H9 (cell line): Measurements from ENCODE around the gene KSR1. TPM values are rescaled to one million over a fixed set of nuclear protein-coding genes. Genes with fewer than 3 reads are reported as not detected.

ENCODE experiments used
- DNase-seq: peaks from one replicate; pipeline ENCODE4 v3.0.0-alpha.2; 2017
- H2AFZ ChIP-seq: one replicate; pipeline ENCODE4 v1.6.1; 2013; ENCODE audit warnings: mild to moderate bottlenecking, low read length, control low read depth, moderate library complexity
- H2AK5ac ChIP-seq: 2 replicates; pipeline ENCODE4 v1.6.1; 2013; ENCODE audit warnings: low read length, control low read depth, mixed read lengths; ENCODE audit not compliant: insufficient read length
- H2BK120ac ChIP-seq: one replicate; pipeline ENCODE4 v1.6.1; 2013; ENCODE audit warnings: low read depth, mild to moderate bottlenecking, low read length, control low read depth, inconsistent platforms; ENCODE audit not compliant: poor library complexity, severe bottlenecking
- H2BK12ac ChIP-seq: 2 replicates; pipeline ENCODE4 v1.6.1; 2013; ENCODE audit warnings: low read length, control low read depth, mixed read lengths, low read depth; ENCODE audit not compliant: insufficient read length
- H2BK15ac ChIP-seq: 2 replicates; pipeline ENCODE4 v1.6.1; 2013; ENCODE audit warnings: low read depth, low read length, control low read depth
- H2BK20ac ChIP-seq: one replicate; pipeline ENCODE4 v1.6.1; 2013; ENCODE audit warnings: low read depth, mild to moderate bottlenecking, low read length, control low read depth, inconsistent platforms; ENCODE audit not compliant: poor library complexity, severe bottlenecking
- H2BK5ac ChIP-seq: 2 replicates; pipeline ENCODE4 v1.6.1; 2013; ENCODE audit warnings: low read length, control low read depth, mixed read lengths; ENCODE audit not compliant: insufficient read length
- H3K14ac ChIP-seq: 2 replicates; pipeline ENCODE4 v1.6.1; 2013; ENCODE audit warnings: low read length, control low read depth; ENCODE audit not compliant: insufficient read depth
- H3K18ac ChIP-seq: 2 replicates; pipeline ENCODE4 v1.6.1; 2013; ENCODE audit warnings: low read depth, mild to moderate bottlenecking, mixed read lengths, low read length, control low read depth; ENCODE audit not compliant: insufficient read length
- H3K23ac ChIP-seq: 2 replicates; pipeline ENCODE4 v1.6.1; 2013; ENCODE audit warnings: low read length, control low read depth, mixed read lengths, low read depth; ENCODE audit not compliant: insufficient read length
- H3K23me2 ChIP-seq: 2 replicates; pipeline ENCODE4 v1.6.1; 2013; ENCODE audit warnings: low read depth, mild to moderate bottlenecking, mixed read lengths, low read length, control low read depth; ENCODE audit not compliant: insufficient read length, poor library complexity, severe bottlenecking
- H3K27ac ChIP-seq: 2 replicates; pipeline ENCODE4 v1.5.1; 2013; ENCODE audit warnings: low read length, control low read depth, mixed read lengths, low read depth; ENCODE audit not compliant: insufficient read length
- H3K27me3 ChIP-seq: 2 replicates; pipeline ENCODE4 v1.6.1; 2013; ENCODE audit warnings: low read length, control low read depth, inconsistent platforms; ENCODE audit not compliant: insufficient read depth
- H3K4ac ChIP-seq: 2 replicates; pipeline ENCODE4 v1.6.1; 2013; ENCODE audit warnings: low read depth, mild to moderate bottlenecking, control low read depth, inconsistent platforms, low read length, moderate library complexity
- H3K4me1 ChIP-seq: 2 replicates; pipeline ENCODE4 v1.6.1; 2013; ENCODE audit warnings: low read length, control low read depth, inconsistent platforms; ENCODE audit not compliant: insufficient read depth
- H3K4me2 ChIP-seq: 2 replicates; pipeline ENCODE4 v1.6.1; 2013; ENCODE audit warnings: low read length, control low read depth, mixed read lengths; ENCODE audit not compliant: insufficient read length, insufficient read depth
- H3K56ac ChIP-seq: 2 replicates; pipeline ENCODE4 v1.6.1; 2013; ENCODE audit warnings: low read depth, mild to moderate bottlenecking, mixed read lengths, low read length, control low read depth; ENCODE audit not compliant: insufficient read length
- H3K79me1 ChIP-seq: 2 replicates; pipeline ENCODE4 v1.6.1; 2013; ENCODE audit warnings: low read depth, mild to moderate bottlenecking, moderate library complexity, low read length, control low read depth, inconsistent platforms; ENCODE audit not compliant: insufficient read depth, poor library complexity, severe bottlenecking
- H3K79me2 ChIP-seq: 2 replicates; pipeline ENCODE4 v1.6.1; 2013; ENCODE audit warnings: low read length, control low read depth, inconsistent platforms; ENCODE audit not compliant: insufficient read depth
- H3K9ac ChIP-seq: 2 replicates; pipeline ENCODE4 v1.6.1; 2013; ENCODE audit warnings: low read length, control low read depth, mixed read lengths; ENCODE audit not compliant: insufficient read length; ENCODE audit errors: extremely low read depth
- H3K9me3 ChIP-seq: one replicate; pipeline ENCODE4 v1.6.1; 2013; ENCODE audit warnings: low read depth, low read length, inconsistent platforms; ENCODE audit not compliant: control insufficient read depth
- H3T11ph ChIP-seq: one replicate; pipeline ENCODE4 v1.6.1; 2013; ENCODE audit warnings: mild to moderate bottlenecking, low read length, control low read depth, inconsistent platforms
- H4K20me1 ChIP-seq: one replicate; pipeline ENCODE4 v1.6.1; 2013; ENCODE audit not compliant: control insufficient read depth, insufficient read length, insufficient read depth
- H4K5ac ChIP-seq: 2 replicates; pipeline ENCODE4 v1.6.1; 2013; ENCODE audit warnings: low read depth, mild to moderate bottlenecking, mixed read lengths, low read length, control low read depth; ENCODE audit not compliant: insufficient read length
- H4K8ac ChIP-seq: replicated peaks from 2 replicates; pipeline ENCODE4 v1.6.1; 2013; ENCODE audit warnings: low read length, control low read depth, mixed read lengths, low read depth; ENCODE audit not compliant: insufficient read length
- H4K91ac ChIP-seq: 2 replicates; pipeline ENCODE4 v1.6.1; 2013; ENCODE audit warnings: low read depth, mild to moderate bottlenecking, moderate library complexity, mixed read lengths, low read length, control low read depth; ENCODE audit not compliant: insufficient read length
- H3K27ac Mint-ChIP-seq, 3 experiments: 2 replicates in 2 of 3; 3 replicates in 1 of 3; pipeline ENCODE4 v1.8.0; 2020 to 2021; ENCODE audit warnings: mixed read lengths in 3 of 3, mild to moderate bottlenecking in 1 of 3, moderate library complexity in 1 of 3
- H3K27me3 Mint-ChIP-seq: 2 replicates; pipeline ENCODE4 v1.8.0; 2021; ENCODE audit warnings: low read depth, mild to moderate bottlenecking, moderate library complexity, mixed read lengths
- H3K36me3 Mint-ChIP-seq, 3 experiments: 2 replicates in 2 of 3; 3 replicates in 1 of 3; pipeline ENCODE4 v1.8.0; 2020 to 2021; ENCODE audit warnings: low read depth in 3 of 3, mixed read lengths in 3 of 3; ENCODE audit not compliant: insufficient read depth in 1 of 3
- H3K4me1 Mint-ChIP-seq, 2 experiments: 2 replicates each; pipeline ENCODE4 v1.8.0; 2020; ENCODE audit warnings: mixed read lengths in 2 of 2
- H3K4me3 Mint-ChIP-seq, 2 experiments: 2 replicates in 1 of 2; 3 replicates in 1 of 2; pipeline ENCODE4 v1.8.0; 2020 to 2021; ENCODE audit warnings: mild to moderate bottlenecking in 2 of 2, mixed read lengths in 2 of 2, moderate library complexity in 1 of 2
- H3K9me3 Mint-ChIP-seq, 2 experiments: 2 replicates in 1 of 2; 3 replicates in 1 of 2; pipeline ENCODE4 v1.8.0; 2020; ENCODE audit warnings: mild to moderate bottlenecking in 2 of 2, mixed read lengths in 2 of 2, moderate library complexity in 1 of 2
- WGBS: extraction: QIAGEN DNeasy Blood & Tissue Kit; methylation state at CpG from one replicate; pipeline ENCODE4 v1.1.7; 2013; ENCODE audit warnings: missing lambda C conversion rate, low lambda C conversion rate, mixed read lengths; ENCODE audit not compliant: insufficient read length; ENCODE audit errors: extremely low coverage; 5-methylcytosine and 5-hydroxymethylcytosine counted together
- total RNA-seq: library from RNA; stranded (reverse); gene quantifications from 2 replicates; pipeline ENCODE4 v1.2.1, GENCODE V29; 2021
- TF ChIP-seq, protein P1 (sequence below): fragments of 200-600 bp; sonication (generic); conservative IDR thresholded peaks from 3 replicates; pipeline ENCODE4 v1.8.0; 2021; ENCODE audit warnings: antibody characterized with exemption, mild to moderate bottlenecking

KSR1 gene
- total RNA-seq, 1 experiment from 2014 or later = 44.9 TPM

DNA sequence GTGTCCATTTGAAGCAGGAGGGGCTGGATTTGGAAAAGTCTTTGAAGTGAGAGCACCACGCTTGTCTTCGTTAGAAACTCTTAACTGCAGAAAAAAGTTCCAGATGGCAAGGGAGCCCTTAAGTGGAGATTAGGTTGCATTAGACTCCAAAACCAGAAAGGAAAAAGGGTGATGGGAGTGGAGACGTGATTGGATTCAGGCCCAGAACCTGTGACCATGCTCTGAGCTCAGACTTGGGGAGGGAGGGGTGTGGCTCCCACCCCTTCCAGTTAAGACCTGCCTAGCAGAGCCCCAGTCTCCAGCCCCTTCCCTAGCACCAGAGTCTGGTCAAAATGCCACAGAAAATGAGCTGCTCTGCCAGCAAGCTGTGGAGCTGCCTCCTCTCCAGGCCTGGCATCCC, 168.3 kb downstream of the KSR1 start:
- TF ChIP-seq, protein P1, sequence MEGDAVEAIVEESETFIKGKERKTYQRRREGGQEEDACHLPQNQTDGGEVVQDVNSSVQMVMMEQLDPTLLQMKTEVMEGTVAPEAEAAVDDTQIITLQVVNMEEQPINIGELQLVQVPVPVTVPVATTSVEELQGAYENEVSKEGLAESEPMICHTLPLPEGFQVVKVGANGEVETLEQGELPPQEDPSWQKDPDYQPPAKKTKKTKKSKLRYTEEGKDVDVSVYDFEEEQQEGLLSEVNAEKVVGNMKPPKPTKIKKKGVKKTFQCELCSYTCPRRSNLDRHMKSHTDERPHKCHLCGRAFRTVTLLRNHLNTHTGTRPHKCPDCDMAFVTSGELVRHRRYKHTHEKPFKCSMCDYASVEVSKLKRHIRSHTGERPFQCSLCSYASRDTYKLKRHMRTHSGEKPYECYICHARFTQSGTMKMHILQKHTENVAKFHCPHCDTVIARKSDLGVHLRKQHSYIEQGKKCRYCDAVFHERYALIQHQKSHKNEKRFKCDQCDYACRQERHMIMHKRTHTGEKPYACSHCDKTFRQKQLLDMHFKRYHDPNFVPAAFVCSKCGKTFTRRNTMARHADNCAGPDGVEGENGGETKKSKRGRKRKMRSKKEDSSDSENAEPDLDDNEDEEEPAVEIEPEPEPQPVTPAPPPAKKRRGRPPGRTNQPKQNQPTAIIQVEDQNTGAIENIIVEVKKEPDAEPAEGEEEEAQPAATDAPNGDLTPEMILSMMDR = no peak
- Mint-ChIP-seq H3K27me3 (no peaks in the 10 kb centered on the region), H3K4me3 (no peak overlapping the region), H3K4me1 (no peaks in the 10 kb centered on the region), H3K36me3 (peaks cover 5 to 42% (median 26%) of the 10 kb centered on the region in 3 experiments; a peak in 6 of 7 replicates), H3K9me3 (no peaks in the 10 kb centered on the region), H3K27ac (peak overlapping the region in 1 of 3 experiments; percentile 74; a peak in 1 of 7 replicates)
- Histone ChIP-seq H3K56ac (no peak overlapping the region), H2AFZ (no peak overlapping the region), H2BK12ac (no peak overlapping the region), H3T11ph (no peak overlapping the region), H3K4me2 (no peak overlapping the region), H4K20me1 (no peaks in the 10 kb centered on the region), H2BK20ac (no peak overlapping the region), H3K9me3 (no peaks in the 10 kb centered on the region), H3K23ac (no peak overlapping the region), H2BK120ac (no peak overlapping the region), H2BK15ac (no peak overlapping the region), H4K5ac (no peak overlapping the region), H2AK5ac (no peak overlapping the region), H2BK5ac (no peak overlapping the region), H4K91ac (no peak overlapping the region), H3K4me1 (no peaks in the 10 kb centered on the region), H3K79me2 (no peaks in the 10 kb centered on the region), H3K79me1 (no peaks in the 10 kb centered on the region), H3K4ac (no peak overlapping the region), H3K14ac (no peak overlapping the region), H3K27me3 (no peaks in the 10 kb centered on the region), H3K9ac (no peak overlapping the region), H4K8ac (no peak overlapping the region), H3K23me2 (no peaks in the 10 kb centered on the region), H3K18ac (no peak overlapping the region), H3K27ac (no peak overlapping the region)
- DNase-seq = no peak
- WGBS = no CpG with 5 or more reads among the region's 3 CpGs
